GM12874 (cell line): ENCODE measurements around the gene CAPN10.

ENCODE experiments used
- CTCF ChIP-seq: IDR thresholded peaks from 2 replicates; pipeline ENCODE4 v1.5.1; 2011; ENCODE audit warnings: low read depth, mild to moderate bottlenecking, control low read depth, low read length, moderate library complexity; ENCODE audit not compliant: insufficient read depth

The CAPN10 gene

GRCh38 chr2:240579771-240580614 lies 6.5 kb upstream of the CAPN10 start:
- peak; percentile 64 for TF ChIP-seq CTCF

- no peak for TF ChIP-seq CTCF
Observed at GRCh38 chr2:240581811-240582210, 4.7 kb upstream of the CAPN10 start.

GRCh38 chr2:240582781-240583180 lies 3.8 kb upstream of the CAPN10 start:
- TF ChIP-seq CTCF = no peak

- no peak for TF ChIP-seq CTCF
Observed at GRCh38 chr2:240583774-240584173, 2.8 kb upstream of the CAPN10 start.

- TF ChIP-seq CTCF = no peak
Observed at GRCh38 chr2:240584486-240585031, 2.0 kb upstream of the CAPN10 start.

GRCh38 chr2:240585101-240585500 lies 1.4 kb upstream of the CAPN10 start:
- no peak for TF ChIP-seq CTCF

GRCh38 chr2:240585681-240586197 lies 795 bp upstream of the CAPN10 start:
- TF ChIP-seq CTCF = no peak
